Measurements from ENCODE around the gene CEP44. TPM values are rescaled to one million over a fixed set of nuclear protein-coding genes. Genes with fewer than 3 reads are reported as not detected.
A peak's percentile ranks its signal among the peaks of the same experiment; 100 is the strongest.

The CEP44 gene
- polyA plus RNA-seq (2011; rRNA removed) = 4.5 and 7.4 TPM in 2 replicates
- polyA minus RNA-seq (2011; rRNA and poly(A)+ RNA removed) = 5.6 and 6.2 TPM in 2 replicates

- CTCF ChIA-PET = interaction anchor here (0.5 to 2.9 kb wide), 4 partner anchors 13 to 61 kb away, joined by 3 to 11 read pairs (median 4); no protein-coding TSS in a partner anchor
Measured at GRCh38 chr4:174283507-174284471, at the start of gene CEP44, which contains the start of gene FBXO8. Gene CEP44, plus strand, starts transcription at chr4:174283911. Its CDS starts 15,211 bp downstream, at chr4:174299122. Gene FBXO8, minus strand, starts transcription at chr4:174283667. Its CDS starts 20,575 bp downstream, at chr4:174263092.

GRCh38 chr4:174236359-174236758 lies 47.4 kb upstream of the CEP44 start:
- TF ChIP-seq CTCF (IDR thresholded peaks at IDR 0.05; ENCODE audit: low read depth, low read length) = no peak
- CTCF ChIA-PET = interaction anchor here (1.2 kb wide), 1 partner anchor 82 kb away, joined by 3 read pairs; no protein-coding TSS in a partner anchor
- no peak overlapping the region for H3K4me3 ChIP-seq (ENCODE audit: low read depth, low read length)
- POLR2A ChIA-PET = no interaction called here
- no peak overlapping the region for H3K27ac ChIP-seq (ENCODE audit: low read depth, low read length)
- no peaks in the 10 kb centered on the region for H3K27me3 ChIP-seq (ENCODE audit: control insufficient read depth, insufficient read depth, low read length)
- H3K9me3 ChIP-seq (ENCODE audit: control insufficient read depth, insufficient read depth, low read length) = no peaks in the 10 kb centered on the region
- DNase-seq (ENCODE audit: low read depth, low spot score) = no peak

More at GRCh38 chr4:174283507-174284471, at the start of gene CEP44, which contains the start of gene FBXO8:
- peak; percentile 29 for DNase-seq (ENCODE audit: low read depth, low spot score)
- TF ChIP-seq CTCF (IDR thresholded peaks at IDR 0.05; ENCODE audit: low read depth, low read length) = no peak
- Histone ChIP-seq H3K27me3 (ENCODE audit: control insufficient read depth, insufficient read depth, low read length) (no peaks in the 10 kb centered on the region), H3K9me3 (ENCODE audit: control insufficient read depth, insufficient read depth, low read length) (no peaks in the 10 kb centered on the region), H3K4me3 (ENCODE audit: low read depth, low read length) (peak within 1 kb of the TSS; percentile 91), H3K27ac (ENCODE audit: low read depth, low read length) (peak within 1 kb of the TSS; percentile 96)
- POLR2A ChIA-PET = interaction anchor here (0.7 to 1.0 kb wide), 4 partner anchors 18 to 551 kb away, joined by 3 read pairs; no protein-coding TSS in a partner anchor

- ChIA-PET CTCF (interaction anchor here (0.9 kb wide), 1 partner anchor 19 kb away, joined by 3 read pairs; no protein-coding TSS in a partner anchor), POLR2A (no interaction called here)
- TF ChIP-seq CTCF (IDR thresholded peaks at IDR 0.05; ENCODE audit: low read depth, low read length) = no peak
- Histone ChIP-seq H3K27ac (ENCODE audit: low read depth, low read length) (no peak overlapping the region), H3K9me3 (ENCODE audit: control insufficient read depth, insufficient read depth, low read length) (no peaks in the 10 kb centered on the region), H3K4me3 (ENCODE audit: low read depth, low read length) (no peak overlapping the region), H3K27me3 (ENCODE audit: control insufficient read depth, insufficient read depth, low read length) (no peaks in the 10 kb centered on the region)
- no peak for DNase-seq (ENCODE audit: low read depth, low spot score)
Measured at GRCh38 chr4:174241162-174241561, 42.5 kb upstream of the CEP44 start.

DNA sequence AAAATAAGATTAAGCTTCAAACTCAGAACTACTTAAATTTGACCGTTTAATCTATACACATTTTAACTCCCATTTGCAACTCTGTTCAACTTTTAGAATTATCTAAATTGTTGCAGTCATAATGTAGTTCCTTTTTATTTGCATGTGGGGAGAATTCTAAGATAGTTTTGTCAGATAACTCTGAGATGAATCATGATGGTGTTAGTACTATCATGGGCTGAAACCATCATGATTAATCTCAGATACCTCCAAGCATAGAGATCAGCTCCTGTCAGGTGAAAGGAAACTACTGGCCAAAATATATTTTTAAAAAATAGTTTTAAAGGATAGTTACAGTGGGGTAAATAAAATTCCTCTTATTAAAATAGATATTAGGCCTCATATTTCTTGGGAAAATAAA lies 39.3 kb upstream of the CEP44 start:
- POLR2A ChIA-PET = no interaction called here
- no peak overlapping the region for H3K4me3 ChIP-seq (ENCODE audit: low read depth, low read length)
- no peak for TF ChIP-seq CTCF (IDR thresholded peaks at IDR 0.05; ENCODE audit: low read depth, low read length)
- no peak for DNase-seq (ENCODE audit: low read depth, low spot score)
- no peaks in the 10 kb centered on the region for H3K27me3 ChIP-seq (ENCODE audit: control insufficient read depth, insufficient read depth, low read length)
- no peaks in the 10 kb centered on the region for H3K9me3 ChIP-seq (ENCODE audit: control insufficient read depth, insufficient read depth, low read length)
- H3K27ac ChIP-seq (ENCODE audit: low read depth, low read length) = no peak overlapping the region
- CTCF ChIA-PET = interaction anchor here (1.2 kb wide), 1 partner anchor 21 kb away, joined by 3 read pairs; no protein-coding TSS in a partner anchor

Measured in AG04450 (cell line).